Measurements from ENCODE around the gene KCNJ5.

KCNJ5 gene

GRCh38 chr11:128871168-128871610, 20.0 kb upstream of the KCNJ5 start:
- DNase-seq (ENCODE audit: low read depth in 3 of 3), result no peak

DNA sequence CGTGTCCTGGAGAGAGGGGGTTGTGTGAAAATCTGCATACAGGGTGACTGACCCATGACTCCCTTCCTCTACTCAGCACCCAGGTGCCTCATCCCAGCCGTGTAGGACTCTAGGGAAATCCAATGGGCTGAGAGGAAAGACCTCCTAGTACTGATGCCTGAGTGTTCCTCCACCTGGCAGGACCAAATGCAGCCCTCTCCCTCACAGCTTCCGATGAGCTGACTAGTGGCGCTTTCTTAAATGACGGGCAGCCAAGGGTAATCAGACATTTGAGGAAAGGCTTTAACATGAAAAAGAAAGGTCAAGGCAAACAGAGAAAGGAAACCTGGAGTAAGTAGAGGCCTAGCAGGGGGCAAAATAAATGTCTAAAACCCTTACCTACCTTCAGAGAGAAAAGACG, 19.1 kb upstream of the KCNJ5 start:
- DNase-seq (ENCODE audit: low read depth in 3 of 3), result no peak

DNA sequence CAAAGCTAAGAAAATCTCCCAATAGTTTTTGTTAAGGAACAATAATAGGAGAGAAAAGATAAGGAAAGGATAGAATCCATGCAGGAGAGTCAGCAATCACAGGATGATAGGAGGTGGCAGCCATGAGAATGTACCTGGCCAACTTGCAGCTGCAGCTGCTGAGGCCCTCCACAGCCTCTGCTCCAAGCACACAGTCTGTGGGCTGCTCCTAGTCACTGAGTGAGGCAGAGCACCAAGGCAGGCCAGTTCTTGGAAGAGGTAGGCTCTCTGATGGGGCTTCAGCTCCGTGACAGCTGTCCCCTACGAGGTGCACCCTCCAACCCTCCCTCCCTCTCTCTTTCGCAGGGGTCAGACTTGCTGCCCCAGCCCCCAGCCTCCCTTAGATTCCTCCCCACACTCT, 18.6 kb upstream of the KCNJ5 start:
- DNase-seq (ENCODE audit: low read depth in 3 of 3), result no peak

DNA sequence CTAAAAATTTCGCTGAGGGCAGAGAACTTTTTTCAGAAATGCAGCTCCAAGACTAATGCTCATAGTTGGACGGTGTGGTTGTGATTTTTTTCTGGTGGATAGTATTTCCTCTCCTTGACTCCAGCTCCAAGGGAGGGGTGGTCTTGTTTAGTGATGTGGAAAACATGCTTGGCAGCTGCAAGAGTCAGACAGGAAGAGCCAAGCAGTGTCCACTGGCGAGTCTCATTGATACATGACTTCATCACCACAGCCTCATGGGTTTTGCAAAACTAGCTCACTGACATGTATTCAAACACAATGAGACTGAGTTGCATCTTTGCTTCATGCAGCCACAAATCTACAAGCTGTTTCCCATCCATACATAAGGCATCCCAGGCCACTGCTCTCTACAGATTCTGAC, 16.7 kb upstream of the KCNJ5 start:
- DNase-seq (ENCODE audit: low read depth in 3 of 3), result no peak

DNA sequence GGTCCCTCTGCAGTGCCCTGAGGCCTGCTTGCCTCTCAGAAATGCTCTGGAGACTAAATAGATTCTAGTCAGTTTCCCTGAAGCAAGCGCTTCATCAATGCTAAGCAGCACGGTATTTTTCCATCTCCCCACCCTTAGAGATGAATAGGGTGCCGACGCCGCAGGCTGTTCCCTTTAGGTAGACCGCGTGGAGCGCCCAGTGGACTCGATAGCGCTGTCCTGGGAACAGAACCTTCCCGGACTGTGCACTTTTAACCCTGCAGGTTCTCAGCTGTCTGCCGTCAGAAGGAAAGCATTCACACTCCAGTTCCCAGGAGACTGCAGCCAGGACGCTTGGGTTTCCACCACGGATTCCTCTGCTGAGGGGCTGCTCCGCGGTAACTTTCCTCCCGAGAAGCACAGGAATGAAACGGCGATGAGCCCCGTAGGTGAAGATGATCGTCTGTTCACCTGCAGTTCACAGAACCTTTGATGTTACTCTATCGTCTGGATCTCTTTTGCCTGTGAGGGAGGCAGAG, 15.0 kb upstream of the KCNJ5 start:
- no peak for DNase-seq (ENCODE audit: low read depth in 3 of 3)

- no peak for DNase-seq (ENCODE audit: low read depth in 3 of 3)
Measured at GRCh38 chr11:128877726-128878125, 13.4 kb upstream of the KCNJ5 start.

DNA sequence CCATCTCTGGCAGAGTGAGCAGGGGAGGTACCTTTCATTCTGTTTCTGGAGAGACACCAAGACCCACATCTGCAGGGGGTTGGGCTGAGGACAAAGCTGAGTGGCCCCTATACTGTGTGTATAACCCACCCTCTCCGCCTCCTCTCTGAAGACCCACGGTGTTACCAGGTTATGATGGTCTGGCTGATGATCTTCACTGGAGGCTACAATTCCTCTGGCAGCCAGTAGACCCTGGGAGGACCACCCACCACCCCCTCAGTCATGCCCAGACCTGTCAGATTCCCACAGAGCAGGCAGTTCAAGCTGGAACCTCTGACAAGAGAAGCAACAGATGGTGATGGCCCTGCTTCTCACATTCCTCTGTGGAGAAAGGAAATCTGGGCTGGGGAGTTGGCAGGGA, 12.7 kb upstream of the KCNJ5 start:
- no peak for DNase-seq (ENCODE audit: low read depth in 3 of 3)

GRCh38 chr11:128879817-128880216, 11.3 kb upstream of the KCNJ5 start:
- no peak for DNase-seq (ENCODE audit: low read depth in 3 of 3)

GRCh38 chr11:128881221-128881620, 9.9 kb upstream of the KCNJ5 start:
- DNase-seq (ENCODE audit: low read depth in 3 of 3), result no peak

DNA sequence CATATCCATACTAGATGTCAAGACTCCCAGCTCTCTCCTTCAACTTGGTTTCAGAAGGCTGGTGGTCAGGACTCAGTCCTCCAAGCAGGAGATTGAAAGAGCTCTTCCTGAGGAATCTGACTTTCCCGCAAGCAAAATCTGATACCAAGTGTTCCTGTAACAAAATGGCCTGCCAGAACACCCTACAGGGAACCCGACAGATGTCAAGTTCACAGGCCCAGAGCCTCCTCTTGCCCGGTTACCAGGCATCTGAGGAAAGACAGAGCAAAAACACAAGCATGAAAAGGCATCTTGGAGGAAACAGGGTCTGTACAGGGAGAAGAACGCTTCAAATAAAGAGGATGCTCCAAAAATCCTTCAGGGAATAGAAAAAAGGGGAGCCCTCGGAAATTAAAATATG, 8.7 kb upstream of the KCNJ5 start:
- DNase-seq (ENCODE audit: low read depth in 3 of 3), result no peak

- DNase-seq (ENCODE audit: low read depth in 3 of 3), result no peak
Measured at GRCh38 chr11:128884054-128884453, 7.1 kb upstream of the KCNJ5 start.

- DNase-seq (ENCODE audit: low read depth in 3 of 3), result peak in 2 of 3 experiments; percentile 21 to 27
Measured at GRCh38 chr11:128884703-128885338, 6.3 kb upstream of the KCNJ5 start.

GRCh38 chr11:128886406-128887124, 4.6 kb upstream of the KCNJ5 start:
- DNase-seq (ENCODE audit: low read depth in 3 of 3), result no peak

DNA sequence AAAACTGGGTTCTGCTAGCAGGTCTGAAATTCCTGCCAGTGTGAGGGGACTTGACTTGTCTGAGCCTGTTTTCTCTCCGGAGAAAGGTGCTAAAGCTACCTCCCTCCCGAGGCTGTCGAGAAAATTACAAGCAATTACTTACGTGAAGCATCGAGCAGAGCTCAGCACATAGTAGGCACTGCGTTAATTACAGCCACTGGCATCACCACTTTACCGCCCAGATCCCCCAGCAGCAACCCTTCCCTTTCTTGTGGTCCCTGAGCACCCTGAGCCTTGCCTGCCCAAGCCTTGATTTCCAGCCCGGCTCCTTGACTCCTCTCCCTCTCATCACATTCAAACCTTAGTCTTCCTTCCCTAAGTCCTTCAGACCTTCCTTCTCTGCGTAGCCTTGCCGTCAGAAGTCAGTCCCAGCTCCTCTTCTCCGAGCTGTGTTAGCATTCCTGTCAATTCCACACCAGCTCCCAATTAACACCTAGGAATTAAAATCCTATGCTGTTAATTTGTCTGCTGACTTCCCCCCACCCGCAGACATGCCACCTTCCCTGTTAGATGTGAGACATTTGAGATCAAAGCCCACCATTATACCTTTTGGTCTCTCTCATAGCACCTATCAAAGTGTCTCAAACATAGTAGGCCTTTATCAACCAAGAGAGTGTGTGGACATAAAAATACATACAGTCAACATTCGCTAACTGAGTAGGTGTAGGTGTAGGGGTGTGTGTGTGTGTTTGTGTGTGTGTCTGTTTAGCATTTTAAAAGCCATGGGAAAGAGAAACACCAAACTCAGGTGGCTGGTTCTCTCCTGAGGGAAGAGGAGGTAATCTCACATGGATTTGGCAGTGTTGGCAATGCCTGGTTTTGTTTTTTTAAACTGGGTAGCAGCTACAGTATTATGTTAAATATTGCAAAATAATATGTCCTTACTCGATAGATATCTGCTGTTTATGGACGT, 2.8 kb upstream of the KCNJ5 start:
- no peak for DNase-seq (ENCODE audit: low read depth in 3 of 3)

DNA sequence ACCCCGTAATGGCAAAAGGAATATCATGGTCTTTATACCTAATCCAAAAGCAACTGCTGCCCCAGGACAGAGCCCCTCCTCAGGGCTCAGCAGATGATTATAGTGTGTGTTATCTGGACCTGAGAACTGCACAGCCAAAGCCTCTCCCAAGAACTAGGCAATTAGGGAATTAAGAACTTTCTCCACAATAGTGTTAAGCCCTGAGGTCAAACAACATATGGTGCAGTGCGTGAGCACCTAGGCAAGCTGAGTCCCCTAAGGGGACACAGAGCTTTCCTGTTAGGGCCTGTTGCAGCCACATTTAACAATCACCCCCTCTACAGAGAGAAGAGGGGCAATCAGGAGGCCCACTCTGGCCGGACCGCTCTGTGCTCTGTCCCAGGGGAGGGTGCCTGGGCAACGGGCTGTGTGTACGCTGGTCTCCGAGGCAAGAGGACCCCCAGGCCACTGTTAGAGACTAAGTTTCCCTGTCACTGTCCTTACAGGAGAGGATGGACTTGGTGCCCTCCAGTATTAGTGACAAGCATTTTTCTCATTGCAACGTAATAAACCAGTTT, 1.4 kb upstream of the KCNJ5 start:
- no peak for DNase-seq (ENCODE audit: low read depth in 3 of 3)

DNA sequence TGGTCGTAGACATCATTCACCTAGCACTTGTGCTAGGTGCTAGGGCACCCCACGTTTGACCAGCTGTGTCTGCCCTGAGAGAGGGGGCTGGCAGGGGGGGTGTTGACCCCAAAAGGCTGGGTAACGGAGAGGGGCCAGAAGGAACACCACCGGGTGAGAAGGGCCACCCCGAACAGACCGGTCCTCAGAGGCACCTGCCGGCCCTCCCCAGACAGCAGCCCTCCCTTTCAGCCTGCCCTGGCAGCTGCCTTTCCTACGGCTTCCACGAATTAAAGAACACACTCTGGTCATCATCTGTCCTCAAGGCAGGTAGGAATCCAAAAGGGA, 977 bp upstream of the KCNJ5 start:
- no peak for DNase-seq (ENCODE audit: low read depth in 3 of 3)

GRCh38 chr11:128891913-128892398, 800 bp downstream of the KCNJ5 start:
- no peak for DNase-seq (ENCODE audit: low read depth in 3 of 3)

GRCh38 chr11:128892866-128893565, 1.9 kb downstream of the KCNJ5 start:
- no peak for DNase-seq (ENCODE audit: low read depth in 3 of 3)

DNA sequence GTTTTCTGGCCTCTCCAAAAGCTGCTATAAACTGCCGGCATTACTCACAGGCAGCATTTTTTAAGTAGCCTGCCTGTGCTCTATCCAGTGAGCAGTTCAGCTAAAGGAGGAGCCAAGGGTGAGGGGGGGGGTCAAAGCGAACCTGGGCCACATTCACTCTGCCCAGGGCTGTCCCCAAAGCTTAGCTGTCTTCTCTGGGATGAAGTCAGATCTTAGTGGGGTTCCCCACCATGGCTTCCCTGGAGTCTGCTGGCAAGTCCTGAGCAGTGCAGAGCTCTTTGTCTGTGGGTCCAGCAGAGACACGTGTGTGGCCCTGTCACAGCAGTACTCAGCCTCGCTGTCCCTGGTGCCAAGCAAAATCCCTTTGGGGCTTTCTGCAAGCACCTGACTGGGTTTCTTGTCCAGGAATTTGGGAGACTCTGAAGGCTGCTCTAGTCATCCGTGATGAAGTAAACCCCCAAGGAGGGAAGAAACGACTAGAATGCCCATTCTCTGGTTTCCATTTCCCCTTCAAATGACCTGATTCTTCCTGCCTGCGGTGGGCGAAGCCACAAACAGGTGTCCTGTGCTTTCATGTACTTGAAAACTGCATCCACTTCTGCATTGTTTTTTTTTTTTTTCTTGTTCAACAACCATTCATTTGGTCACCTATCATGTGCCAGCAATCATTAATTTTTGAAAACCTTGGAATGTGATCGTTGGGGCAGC, 2.6 kb downstream of the KCNJ5 start:
- no peak for DNase-seq (ENCODE audit: low read depth in 3 of 3)

- no peak for DNase-seq (ENCODE audit: low read depth in 3 of 3)
Measured at GRCh38 chr11:128894286-128894681, 3.1 kb downstream of the KCNJ5 start.

GRCh38 chr11:128894685-128895084, 3.5 kb downstream of the KCNJ5 start:
- DNase-seq (ENCODE audit: low read depth in 3 of 3), result no peak
